Coronary artery (tissue), 2 donors: ENCODE measurements around the gene DES.
A peak's percentile ranks its signal among the peaks of the same experiment; 100 is the strongest.

Source experiments
- DNase-seq: peaks from one replicate; pipeline ENCODE4 v3.0.0-alpha.2; 2017; ENCODE audit warnings: low spot score
- H3K27ac ChIP-seq, 2 donors: fragments of 200-600 bp; sonication (generic); one replicate each; pipeline ENCODE4 v1.5.1; 2016 to 2019
- H3K4me3 ChIP-seq: fragments of 200-600 bp; sonication (generic); 2 replicates; pipeline ENCODE4 v1.5.1; 2016; ENCODE audit warnings: mild to moderate bottlenecking, moderate library complexity
- CTCF ChIP-seq: fragments of 200-600 bp; sonication (generic); IDR thresholded peaks from one replicate; pipeline ENCODE4 v1.5.1; 2019; ENCODE audit warnings: antibody characterized with exemption

DES gene

GRCh38 chr2:219418155-219419011 lies at the start of gene DES:
DES (plus strand) TSS chr2:219418377; CDS start chr2:219418463, 86 bp downstream.
- Histone ChIP-seq H3K4me3 (peak within 1 kb of the TSS; percentile 70), H3K27ac (peak within 1 kb of the TSS; percentile 54 to 95)
- DNase-seq: no peak
- TF ChIP-seq CTCF: no peak

- no peak for DNase-seq
- H3K4me3 ChIP-seq: peak overlapping the region; percentile 46
- H3K27ac ChIP-seq: peak overlapping the region; percentile 3 to 80
- TF ChIP-seq CTCF: no peak
Measured at GRCh38 chr2:219368690-219369191, 49.4 kb upstream of the DES start.

GRCh38 chr2:219369447-219369861 lies 48.7 kb upstream of the DES start:
- Histone ChIP-seq H3K27ac (peak overlapping the region in 1 of 2 donors; percentile 80), H3K4me3 (peak overlapping the region; percentile 46)
- no peak for TF ChIP-seq CTCF
- DNase-seq: no peak

GRCh38 chr2:219378163-219378851 lies 39.9 kb upstream of the DES start:
- no peak for TF ChIP-seq CTCF
- Histone ChIP-seq H3K4me3 (no peak overlapping the region), H3K27ac (no peak overlapping the region)
- DNase-seq: no peak

- H3K27ac ChIP-seq: no peak overlapping the region
- H3K4me3 ChIP-seq: no peak overlapping the region
- TF ChIP-seq CTCF: no peak
- DNase-seq: no peak
Measured at GRCh38 chr2:219380926-219381325, 37.3 kb upstream of the DES start.

GRCh38 chr2:219381448-219381847 lies 36.7 kb upstream of the DES start:
- TF ChIP-seq CTCF: no peak
- DNase-seq: no peak
- Histone ChIP-seq H3K4me3 (no peak overlapping the region), H3K27ac (no peak overlapping the region)
